Loucy (cell line): Measurements from ENCODE around the gene COL5A3.

Experiments
- EZH2phosphoT487 ChIP-seq: fragments of 200-600 bp; IDR thresholded peaks from 2 replicates; pipeline ENCODE4 v1.6.1; 2018; ENCODE audit warnings: antibody characterized with exemption, mild to moderate bottlenecking, moderate library complexity, borderline replicate concordance
- TF ChIP-seq, protein P1 (sequence below): fragments of 200-600 bp; sonication (generic); conservative IDR thresholded peaks from 2 replicates; pipeline ENCODE4 v1.5.1; 2014; ENCODE audit warnings: mild to moderate bottlenecking, antibody characterized with exemption, low read length

- TF ChIP-seq, protein P1, sequence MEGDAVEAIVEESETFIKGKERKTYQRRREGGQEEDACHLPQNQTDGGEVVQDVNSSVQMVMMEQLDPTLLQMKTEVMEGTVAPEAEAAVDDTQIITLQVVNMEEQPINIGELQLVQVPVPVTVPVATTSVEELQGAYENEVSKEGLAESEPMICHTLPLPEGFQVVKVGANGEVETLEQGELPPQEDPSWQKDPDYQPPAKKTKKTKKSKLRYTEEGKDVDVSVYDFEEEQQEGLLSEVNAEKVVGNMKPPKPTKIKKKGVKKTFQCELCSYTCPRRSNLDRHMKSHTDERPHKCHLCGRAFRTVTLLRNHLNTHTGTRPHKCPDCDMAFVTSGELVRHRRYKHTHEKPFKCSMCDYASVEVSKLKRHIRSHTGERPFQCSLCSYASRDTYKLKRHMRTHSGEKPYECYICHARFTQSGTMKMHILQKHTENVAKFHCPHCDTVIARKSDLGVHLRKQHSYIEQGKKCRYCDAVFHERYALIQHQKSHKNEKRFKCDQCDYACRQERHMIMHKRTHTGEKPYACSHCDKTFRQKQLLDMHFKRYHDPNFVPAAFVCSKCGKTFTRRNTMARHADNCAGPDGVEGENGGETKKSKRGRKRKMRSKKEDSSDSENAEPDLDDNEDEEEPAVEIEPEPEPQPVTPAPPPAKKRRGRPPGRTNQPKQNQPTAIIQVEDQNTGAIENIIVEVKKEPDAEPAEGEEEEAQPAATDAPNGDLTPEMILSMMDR: no peak
- no peak for TF ChIP-seq EZH2phosphoT487
Observed at GRCh38 chr19:10045371-10045770, 35.1 kb upstream of the COL5A3 start.
